ENCODE results near the gene OPRL1. TPM values are rescaled to one million over a fixed set of nuclear protein-coding genes. Genes with fewer than 3 reads are reported as not detected.

The OPRL1 gene
- polyA plus RNA-seq, 1 experiment: 0.86 TPM

DNA sequence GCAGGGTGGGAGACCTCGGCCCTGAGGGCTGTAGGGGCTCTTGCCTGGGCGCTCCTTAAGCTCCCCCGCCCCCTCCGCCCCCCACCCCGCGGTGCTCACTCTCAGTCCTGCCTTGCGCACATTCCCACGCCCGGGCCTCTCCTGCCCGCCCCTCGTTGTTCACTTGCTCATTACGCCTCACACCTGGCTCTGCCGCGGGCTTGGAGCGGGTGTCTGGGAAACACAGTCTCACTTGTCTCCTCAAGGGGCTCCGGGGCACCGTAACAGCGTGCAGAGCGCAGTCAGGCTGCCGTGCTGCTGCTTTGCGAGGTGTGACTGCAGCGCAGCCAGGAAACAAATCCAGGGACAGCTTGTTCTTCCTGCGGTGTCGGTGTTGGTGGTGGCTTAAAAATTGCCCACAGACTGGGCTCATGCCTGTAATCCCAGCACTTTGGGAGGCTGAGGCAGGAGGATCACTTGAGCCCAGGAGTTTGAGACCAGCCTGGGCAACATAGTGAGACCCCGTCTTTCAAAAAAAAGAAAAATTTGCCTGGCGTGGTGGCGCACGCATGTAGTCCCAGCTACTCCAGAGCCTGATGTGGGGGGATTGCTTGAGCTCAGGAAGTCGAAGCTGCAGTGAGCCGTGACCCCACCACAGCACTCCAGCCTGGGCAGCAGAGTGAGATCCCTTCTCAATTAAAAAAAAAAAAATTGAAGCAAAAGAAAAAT, 22.9 kb downstream of the OPRL1 start:
- CTCF ChIA-PET: interaction anchor here (0.6 to 0.9 kb wide), 4 partner anchors 11 to 874 kb away, joined by 3 to 9 read pairs (median 4); no protein-coding TSS in a partner anchor
- H3K27me3 ChIP-seq (ENCODE audit: control insufficient read depth, insufficient read depth, low read length): peaks cover 46% of the 10 kb centered on the region
- TF ChIP-seq, protein P1, sequence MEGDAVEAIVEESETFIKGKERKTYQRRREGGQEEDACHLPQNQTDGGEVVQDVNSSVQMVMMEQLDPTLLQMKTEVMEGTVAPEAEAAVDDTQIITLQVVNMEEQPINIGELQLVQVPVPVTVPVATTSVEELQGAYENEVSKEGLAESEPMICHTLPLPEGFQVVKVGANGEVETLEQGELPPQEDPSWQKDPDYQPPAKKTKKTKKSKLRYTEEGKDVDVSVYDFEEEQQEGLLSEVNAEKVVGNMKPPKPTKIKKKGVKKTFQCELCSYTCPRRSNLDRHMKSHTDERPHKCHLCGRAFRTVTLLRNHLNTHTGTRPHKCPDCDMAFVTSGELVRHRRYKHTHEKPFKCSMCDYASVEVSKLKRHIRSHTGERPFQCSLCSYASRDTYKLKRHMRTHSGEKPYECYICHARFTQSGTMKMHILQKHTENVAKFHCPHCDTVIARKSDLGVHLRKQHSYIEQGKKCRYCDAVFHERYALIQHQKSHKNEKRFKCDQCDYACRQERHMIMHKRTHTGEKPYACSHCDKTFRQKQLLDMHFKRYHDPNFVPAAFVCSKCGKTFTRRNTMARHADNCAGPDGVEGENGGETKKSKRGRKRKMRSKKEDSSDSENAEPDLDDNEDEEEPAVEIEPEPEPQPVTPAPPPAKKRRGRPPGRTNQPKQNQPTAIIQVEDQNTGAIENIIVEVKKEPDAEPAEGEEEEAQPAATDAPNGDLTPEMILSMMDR (IDR thresholded peaks at IDR 0.05; ENCODE audit: low read depth, low read length): no peak
- no peak overlapping the region for H3K4me3 ChIP-seq (ENCODE audit: low read depth, low read length)
- DNase-seq (ENCODE audit: low read depth, low spot score): no peak
- H3K27ac ChIP-seq (ENCODE audit: low read depth, low read length): no peak overlapping the region
- peaks cover 4% of the 10 kb centered on the region; the same call in 1 of the 2 replicates for H3K9me3 ChIP-seq (ENCODE audit: control insufficient read depth, insufficient read depth, low read length)
- POLR2A ChIA-PET: no interaction called here

DNA sequence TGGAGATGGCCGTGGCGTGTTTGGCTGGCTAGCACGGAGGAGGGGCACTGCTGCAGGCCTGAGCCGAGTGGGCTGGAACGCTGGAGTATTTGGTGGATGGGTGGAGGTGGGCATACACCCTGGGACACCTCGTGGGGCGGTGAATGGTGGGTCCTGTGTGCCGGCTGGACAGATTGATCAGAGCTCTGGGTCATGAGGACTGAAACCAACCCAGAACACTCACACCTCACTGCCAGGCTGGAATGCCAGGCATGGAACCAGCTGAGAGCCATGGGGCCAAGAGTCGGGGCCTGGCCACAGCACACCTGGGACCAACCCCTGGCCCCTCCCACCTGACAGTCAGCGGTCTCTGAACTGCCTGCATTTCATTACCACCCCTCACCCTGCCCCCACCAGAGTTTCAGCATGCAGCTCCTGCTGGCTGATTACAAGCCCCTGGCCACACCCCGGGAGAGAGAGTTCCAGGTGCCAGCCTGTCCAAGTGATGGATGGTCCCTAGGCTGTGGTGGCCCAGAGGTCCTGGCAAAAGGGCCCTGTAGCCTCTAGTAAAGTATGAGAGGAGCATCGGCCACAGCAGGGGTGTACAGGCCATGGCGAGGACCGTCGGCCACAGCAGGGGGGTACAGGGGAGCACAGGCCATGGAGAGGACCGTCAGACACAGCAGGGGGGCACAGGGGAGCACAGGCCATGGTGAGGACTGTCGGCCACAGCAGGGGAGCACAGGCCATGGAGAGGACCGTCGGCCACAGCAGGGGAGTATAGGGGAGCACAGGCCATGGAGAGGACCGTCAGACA, 24.2 kb downstream of the OPRL1 start:
- CTCF ChIA-PET: interaction anchor here (0.6 kb wide), 1 partner anchor 867 kb away, joined by 3 read pairs; no protein-coding TSS in a partner anchor
- POLR2A ChIA-PET: no interaction called here
- H3K27ac ChIP-seq (ENCODE audit: low read depth, low read length): no peak overlapping the region

DNA sequence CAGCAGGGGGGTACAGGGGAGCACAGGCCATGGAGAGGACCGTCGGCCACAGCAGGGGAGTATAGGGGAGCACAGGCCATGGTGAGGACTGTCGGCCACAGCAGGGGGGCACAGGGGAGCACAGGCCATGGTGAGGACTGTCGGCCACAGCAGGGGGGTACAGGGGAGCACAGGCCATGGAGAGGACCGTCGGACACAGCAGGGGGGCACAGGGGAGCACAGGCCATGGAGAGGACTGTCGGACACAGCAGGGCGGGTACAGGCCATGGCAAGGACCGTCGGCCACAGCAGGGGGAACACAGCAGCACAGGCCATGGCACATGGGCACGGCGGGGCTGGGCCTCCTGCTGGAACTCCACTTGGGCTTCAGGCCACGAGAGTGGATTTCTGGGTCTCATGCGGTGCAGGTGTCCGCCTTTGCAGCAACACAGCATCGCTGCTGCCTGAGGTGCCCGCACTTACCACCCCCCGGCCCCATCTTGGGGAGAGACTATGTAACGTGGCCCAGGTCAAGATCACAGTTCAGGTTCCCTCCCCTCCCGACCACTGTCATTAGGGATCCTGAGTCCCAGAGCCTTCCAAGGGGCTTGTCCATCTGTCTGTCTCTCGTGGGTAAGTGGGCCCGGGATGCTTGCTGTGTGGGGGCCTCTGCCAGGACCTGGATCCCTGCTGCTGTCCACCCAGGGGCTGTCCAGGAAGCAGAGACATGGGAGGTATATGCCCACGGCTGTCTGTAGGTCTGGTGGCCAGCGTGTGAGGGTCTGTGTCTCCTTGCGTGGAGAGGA, 25.0 kb downstream of the OPRL1 start:
- peaks cover 4% of the 10 kb centered on the region; the same call in 1 of the 2 replicates for H3K9me3 ChIP-seq (ENCODE audit: control insufficient read depth, insufficient read depth, low read length)
- no peak overlapping the region for H3K27ac ChIP-seq (ENCODE audit: low read depth, low read length)
- H3K27me3 ChIP-seq (ENCODE audit: control insufficient read depth, insufficient read depth, low read length): peaks cover 50% of the 10 kb centered on the region
- DNase-seq (ENCODE audit: low read depth, low spot score): no peak
- POLR2A ChIA-PET: no interaction called here
- no peak overlapping the region for H3K4me3 ChIP-seq (ENCODE audit: low read depth, low read length)
- CTCF ChIA-PET: no interaction called here
- TF ChIP-seq, protein P1 (IDR thresholded peaks at IDR 0.05; ENCODE audit: low read depth, low read length): no peak

More for the DNA sequence above, 24.2 kb downstream of the OPRL1 start:
- Histone ChIP-seq H3K4me3 (ENCODE audit: low read depth, low read length) (no peak overlapping the region), H3K27me3 (ENCODE audit: control insufficient read depth, insufficient read depth, low read length) (peaks cover 50% of the 10 kb centered on the region), H3K9me3 (ENCODE audit: control insufficient read depth, insufficient read depth, low read length) (peaks cover 4% of the 10 kb centered on the region; the same call in 1 of the 2 replicates)
- TF ChIP-seq, protein P1 (IDR thresholded peaks at IDR 0.05; ENCODE audit: low read depth, low read length): no peak
- DNase-seq (ENCODE audit: low read depth, low spot score): no peak

DNA sequence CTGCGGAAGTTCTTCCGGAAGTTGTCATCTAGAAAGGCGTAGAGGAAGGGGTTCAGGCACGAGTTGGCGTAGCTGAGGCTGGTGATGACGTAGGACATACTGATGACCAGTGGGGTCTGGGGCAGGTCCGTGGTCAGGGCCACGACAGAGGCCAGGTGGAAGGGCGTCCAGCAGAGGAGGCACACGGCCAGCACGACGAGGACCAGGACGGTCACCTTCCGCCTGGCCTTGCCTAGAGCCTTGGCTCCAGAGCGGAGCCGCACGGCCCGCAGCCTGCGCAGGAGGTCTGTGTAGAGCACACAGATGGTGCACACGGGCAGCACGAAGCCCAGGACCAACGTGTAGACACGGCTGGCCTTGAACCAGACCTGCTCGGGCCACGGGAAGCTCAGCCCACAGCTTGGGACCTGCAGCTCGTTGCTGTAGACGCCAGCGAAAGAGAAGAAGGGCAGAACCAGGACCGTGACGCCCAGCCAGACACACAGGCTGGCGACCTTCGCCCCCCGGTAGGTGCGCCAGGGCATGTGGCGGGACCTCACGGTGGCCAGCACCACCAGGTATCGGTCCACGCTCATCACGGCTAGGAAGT, 26.1 kb downstream of the OPRL1 start:
- ChIA-PET CTCF (no interaction called here), POLR2A (interaction anchor here (0.6 kb wide), 1 partner anchor 1651 kb away, joined by 3 read pairs; no protein-coding TSS in a partner anchor)
- DNase-seq (ENCODE audit: low read depth, low spot score): no peak
- peaks cover 46% of the 10 kb centered on the region for H3K27me3 ChIP-seq (ENCODE audit: control insufficient read depth, insufficient read depth, low read length)
- no peak overlapping the region for H3K4me3 ChIP-seq (ENCODE audit: low read depth, low read length)
- peaks cover 4% of the 10 kb centered on the region; the same call in 1 of the 2 replicates for H3K9me3 ChIP-seq (ENCODE audit: control insufficient read depth, insufficient read depth, low read length)
- TF ChIP-seq, protein P1 (IDR thresholded peaks at IDR 0.05; ENCODE audit: low read depth, low read length): no peak
- H3K27ac ChIP-seq (ENCODE audit: low read depth, low read length): no peak overlapping the region
